Lower leg skin (tissue), 3 donors: Measurements from ENCODE around the gene CDKAL1.

Source experiments
- CTCF ChIP-seq, 3 donors: fragments of 450-650 bp; IDR thresholded peaks; one replicate each; pipeline ENCODE4 v1.5.1; 2016; ENCODE audit warnings: antibody characterized with exemption in 3 of 3, mild to moderate bottlenecking in 3 of 3, moderate library complexity in 2 of 3
- POLR2A ChIP-seq, 2 donors: fragments of 450-650 bp; IDR thresholded peaks; one replicate each; pipeline ENCODE4 v1.6.1; 2016 to 2017; ENCODE audit warnings: antibody characterized with exemption in 2 of 2, mild to moderate bottlenecking in 1 of 2, moderate library complexity in 1 of 2

GRCh38 chr6:21202521-21202920 is 668.3 kb downstream of the CDKAL1 start:
- TF ChIP-seq POLR2A (IDR thresholded peaks at IDR 0.05) (no peak), CTCF (IDR thresholded peaks at IDR 0.05) (no peak)
